Measurements from ENCODE around the gene HAPLN2. TPM values are rescaled to one million over a fixed set of nuclear protein-coding genes. Genes with fewer than 3 reads are reported as not detected.
A peak's percentile ranks its signal among the peaks of the same experiment; 100 is the strongest.

Gene HAPLN2
- total RNA-seq, 1 donor: not detected

DNA sequence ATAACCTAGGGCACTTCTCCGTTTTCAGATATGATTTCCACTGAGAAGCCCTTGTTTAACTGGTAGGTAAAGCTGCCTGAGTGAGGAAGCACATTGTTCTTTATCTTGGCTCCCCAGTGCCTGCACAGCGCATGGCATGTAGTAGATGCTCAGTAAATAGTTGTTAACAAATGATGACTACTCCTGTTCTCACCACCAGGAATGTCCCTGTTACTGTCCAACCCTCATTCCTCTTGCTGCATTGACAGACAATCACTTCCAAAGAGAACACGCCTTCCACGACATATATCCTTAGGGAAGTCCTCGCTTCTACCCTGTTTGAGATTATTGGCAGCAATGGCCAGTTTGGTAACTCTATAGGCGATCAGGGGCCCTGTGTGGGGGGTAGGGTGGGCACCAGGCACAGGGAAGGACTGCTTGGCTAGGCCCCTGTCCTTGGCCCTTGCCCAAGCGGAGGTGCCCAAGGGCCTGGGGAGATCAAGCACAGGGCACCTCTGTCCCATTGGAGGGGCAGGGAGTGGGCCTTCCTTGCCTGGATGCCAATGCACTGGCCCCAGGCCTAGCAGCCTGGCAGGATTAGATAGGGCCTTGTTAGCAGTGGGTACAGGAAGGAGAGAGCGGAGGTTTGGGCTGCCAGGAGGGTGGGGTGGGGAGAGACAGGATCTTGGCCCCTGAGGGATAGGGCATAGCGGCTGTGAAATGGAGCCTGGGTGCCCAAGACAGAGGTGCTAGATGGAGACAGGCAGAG is 47.8 kb downstream of the HAPLN2 start:
- no peak for DNase-seq (ENCODE audit: low read depth)
- H3K4me3 ChIP-seq (ENCODE audit: low read depth, low read length): no peak overlapping the region
- TF ChIP-seq, protein P1, sequence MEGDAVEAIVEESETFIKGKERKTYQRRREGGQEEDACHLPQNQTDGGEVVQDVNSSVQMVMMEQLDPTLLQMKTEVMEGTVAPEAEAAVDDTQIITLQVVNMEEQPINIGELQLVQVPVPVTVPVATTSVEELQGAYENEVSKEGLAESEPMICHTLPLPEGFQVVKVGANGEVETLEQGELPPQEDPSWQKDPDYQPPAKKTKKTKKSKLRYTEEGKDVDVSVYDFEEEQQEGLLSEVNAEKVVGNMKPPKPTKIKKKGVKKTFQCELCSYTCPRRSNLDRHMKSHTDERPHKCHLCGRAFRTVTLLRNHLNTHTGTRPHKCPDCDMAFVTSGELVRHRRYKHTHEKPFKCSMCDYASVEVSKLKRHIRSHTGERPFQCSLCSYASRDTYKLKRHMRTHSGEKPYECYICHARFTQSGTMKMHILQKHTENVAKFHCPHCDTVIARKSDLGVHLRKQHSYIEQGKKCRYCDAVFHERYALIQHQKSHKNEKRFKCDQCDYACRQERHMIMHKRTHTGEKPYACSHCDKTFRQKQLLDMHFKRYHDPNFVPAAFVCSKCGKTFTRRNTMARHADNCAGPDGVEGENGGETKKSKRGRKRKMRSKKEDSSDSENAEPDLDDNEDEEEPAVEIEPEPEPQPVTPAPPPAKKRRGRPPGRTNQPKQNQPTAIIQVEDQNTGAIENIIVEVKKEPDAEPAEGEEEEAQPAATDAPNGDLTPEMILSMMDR (IDR thresholded peaks at IDR 0.05; ENCODE audit: insufficient read depth, low read length): no peak

DNA sequence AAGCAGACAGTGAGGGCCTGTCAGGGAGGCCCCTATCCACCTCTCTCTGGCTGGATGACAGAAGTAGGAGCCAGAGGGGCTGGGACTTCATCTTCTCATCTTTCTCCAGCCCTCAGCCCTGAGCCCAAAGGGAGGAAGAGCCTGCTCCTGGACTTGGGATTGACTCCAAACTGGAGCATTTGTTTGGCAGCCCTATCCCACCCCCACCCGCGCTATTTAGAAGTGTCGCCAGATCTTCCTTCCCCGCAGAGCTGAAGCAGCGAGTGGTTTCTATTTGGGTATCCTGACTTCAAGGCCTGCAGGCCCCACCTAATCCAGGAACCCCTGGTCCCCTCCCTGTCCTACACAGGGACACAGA is 48.4 kb downstream of the HAPLN2 start:
- DNase-seq (ENCODE audit: low read depth): peak; percentile 69
- TF ChIP-seq, protein P1 (IDR thresholded peaks at IDR 0.05; ENCODE audit: insufficient read depth, low read length): no peak
- no peak overlapping the region for H3K4me3 ChIP-seq (ENCODE audit: low read depth, low read length)

GRCh38 chr1:156667968-156668709 is 48.9 kb downstream of the HAPLN2 start:
- TF ChIP-seq, protein P1 (IDR thresholded peaks at IDR 0.05; ENCODE audit: insufficient read depth, low read length): no peak
- no peak overlapping the region for H3K4me3 ChIP-seq (ENCODE audit: low read depth, low read length)
- DNase-seq (ENCODE audit: low read depth): no peak

DNA sequence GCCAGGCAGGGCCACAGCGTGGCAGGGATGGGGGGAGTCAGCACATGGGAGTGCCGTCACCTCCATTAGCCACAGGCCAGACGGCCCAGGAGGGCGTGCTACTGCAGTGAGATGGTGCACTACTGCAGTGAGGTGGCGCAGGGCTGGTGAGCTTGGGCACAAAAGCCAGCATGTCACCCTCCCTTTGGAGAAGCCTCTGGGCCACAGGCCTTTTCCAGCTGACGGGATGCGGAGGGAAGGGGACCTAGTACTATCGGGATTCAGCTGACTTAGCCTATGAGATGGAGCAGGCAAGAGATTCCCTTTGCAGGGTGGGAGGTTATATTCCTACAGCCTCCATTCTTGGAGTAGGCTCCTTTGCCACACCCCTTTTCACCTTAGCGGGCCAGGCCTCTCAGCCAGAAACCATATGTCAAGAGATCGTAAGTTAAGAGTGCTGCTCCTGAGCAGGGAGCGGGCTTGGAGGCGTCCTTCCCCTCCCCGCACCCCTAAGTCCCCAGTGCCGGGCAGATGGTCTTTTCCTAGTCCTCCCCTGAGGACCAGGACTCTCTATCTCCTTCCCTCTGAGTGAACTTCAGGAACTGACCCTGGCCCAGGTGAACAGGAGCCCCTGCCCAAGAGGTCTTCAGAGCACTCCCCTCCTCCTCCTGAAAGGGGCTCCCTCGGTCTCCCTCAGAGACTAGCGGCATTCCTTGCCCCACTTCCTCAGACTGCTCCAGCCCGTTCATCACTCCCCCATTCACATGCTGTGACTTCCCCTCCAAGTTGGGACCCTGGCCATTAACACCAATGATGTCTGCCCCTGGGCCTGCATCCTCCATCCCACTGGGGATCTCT is 49.8 kb downstream of the HAPLN2 start:
- TF ChIP-seq, protein P1 (IDR thresholded peaks at IDR 0.05; ENCODE audit: insufficient read depth, low read length): no peak
- H3K4me3 ChIP-seq (ENCODE audit: low read depth, low read length): no peak overlapping the region
- no peak for DNase-seq (ENCODE audit: low read depth)

DNA sequence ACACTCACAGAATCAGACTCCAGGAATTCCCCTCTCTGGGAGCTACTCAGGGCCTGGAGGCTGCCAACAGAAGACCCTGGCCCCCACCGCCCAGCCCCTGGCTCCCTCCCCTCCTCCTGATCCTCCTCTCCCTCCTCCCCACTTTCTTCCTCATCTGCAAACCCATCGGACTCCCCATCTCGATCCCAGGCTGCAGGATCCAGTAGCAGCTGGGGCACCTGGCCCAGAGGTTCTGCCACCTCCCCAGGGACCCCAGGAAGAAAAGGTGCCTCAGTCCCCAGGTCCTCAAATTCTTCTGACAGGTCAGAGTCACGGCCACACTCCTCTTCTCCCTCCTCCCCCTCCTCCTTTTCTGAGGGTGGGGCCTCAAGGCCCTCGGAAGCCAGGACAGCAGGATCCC is 50.6 kb downstream of the HAPLN2 start:
- no peak overlapping the region for H3K4me3 ChIP-seq (ENCODE audit: low read depth, low read length)
- DNase-seq (ENCODE audit: low read depth): no peak
- TF ChIP-seq, protein P1 (IDR thresholded peaks at IDR 0.05; ENCODE audit: insufficient read depth, low read length): no peak

DNA sequence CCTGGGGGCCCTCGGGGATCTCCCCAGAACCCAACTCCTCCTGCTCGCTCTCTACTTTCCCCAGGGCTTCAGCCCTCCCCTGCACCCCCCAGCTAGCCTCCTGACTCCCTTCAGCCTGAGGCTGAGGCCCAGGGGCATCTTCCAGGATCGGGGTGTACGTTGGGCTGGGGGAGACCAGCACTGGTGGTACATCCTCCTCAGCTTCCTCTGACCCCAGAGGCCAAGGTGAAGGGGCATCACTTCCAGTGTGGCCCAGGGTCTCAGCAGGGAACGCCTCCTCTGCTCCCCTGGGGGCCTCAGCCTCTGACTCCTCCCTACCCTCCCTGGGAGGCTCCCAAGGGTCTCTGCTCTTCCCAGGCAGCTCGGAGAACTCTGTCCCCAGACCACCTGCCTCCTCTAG is 51.1 kb downstream of the HAPLN2 start:
- H3K4me3 ChIP-seq (ENCODE audit: low read depth, low read length): no peak overlapping the region
- TF ChIP-seq, protein P1 (IDR thresholded peaks at IDR 0.05; ENCODE audit: insufficient read depth, low read length): no peak
- DNase-seq (ENCODE audit: low read depth): no peak

All from fibroblast of the aortic adventitia (primary cell).